Umbilical cord (tissue), 2 donors: ENCODE results near the gene TMED7. TPM values are rescaled to one million over a fixed set of nuclear protein-coding genes. Genes with fewer than 3 reads are reported as not detected.
"Not testable (repeated sequence)": the region's sequence is repeated elsewhere in the genome, so short reads cannot be mapped to it uniquely, and the experiment has no call there.

Experiments used
- DNase-seq: peaks from one replicate; pipeline ENCODE4 v3.0.0-alpha.2; 2015; ENCODE audit warnings: low spot score
- total RNA-seq: library from RNA; depleted of rRNA; stranded (reverse); fragments of >200 nt; gene quantifications from one replicate; pipeline ENCODE4 v1.2.3, GENCODE V29; 2014; ENCODE audit warnings: low replicate concordance; ENCODE audit not compliant: insufficient read depth

The TMED7 gene
- 103 TPM for total RNA-seq

GRCh38 chr5:115625579-115626444 lies at the start of gene TMED7:
TSS of gene TMED7 (minus strand) at chr5:115626036. CDS start at chr5:115625792, 244 bp downstream.
- DNase-seq = peak; percentile 99

- not testable (repeated sequence) for DNase-seq
Measured at GRCh38 chr5:115674782-115675181, 48.9 kb upstream of the TMED7 start.

- DNase-seq = no peak
Measured at GRCh38 chr5:115673596-115673995, 47.8 kb upstream of the TMED7 start.

- DNase-seq = no peak
Measured at GRCh38 chr5:115671939-115672338, 46.1 kb upstream of the TMED7 start.

GRCh38 chr5:115666023-115666422 lies 40.2 kb upstream of the TMED7 start:
- DNase-seq = no peak

- DNase-seq = no peak
Measured at GRCh38 chr5:115661563-115661962, 35.7 kb upstream of the TMED7 start.

GRCh38 chr5:115661101-115661500 lies 35.3 kb upstream of the TMED7 start:
- DNase-seq = peak; percentile 63

- DNase-seq = no peak
Measured at GRCh38 chr5:115657881-115658233, 32.0 kb upstream of the TMED7 start.

- no peak for DNase-seq
Measured at GRCh38 chr5:115657125-115657880, 31.5 kb upstream of the TMED7 start.

GRCh38 chr5:115656404-115656803 lies 30.6 kb upstream of the TMED7 start:
- DNase-seq = no peak

- no peak for DNase-seq
Measured at GRCh38 chr5:115655994-115656393, 30.2 kb upstream of the TMED7 start.

- no peak for DNase-seq
Measured at GRCh38 chr5:115649541-115649940, 23.7 kb upstream of the TMED7 start.

GRCh38 chr5:115648056-115648455 lies 22.2 kb upstream of the TMED7 start:
- DNase-seq = no peak

- not testable (repeated sequence) for DNase-seq
Measured at GRCh38 chr5:115645386-115645785, 19.6 kb upstream of the TMED7 start.

GRCh38 chr5:115644046-115644445 lies 18.2 kb upstream of the TMED7 start:
- no peak for DNase-seq

GRCh38 chr5:115641948-115642347 lies 16.1 kb upstream of the TMED7 start:
- no peak for DNase-seq

GRCh38 chr5:115640274-115640673 lies 14.4 kb upstream of the TMED7 start:
- DNase-seq = no peak

GRCh38 chr5:115639377-115639776 lies 13.5 kb upstream of the TMED7 start:
- no peak for DNase-seq

- DNase-seq = no peak
Measured at GRCh38 chr5:115637507-115637906, 11.7 kb upstream of the TMED7 start.

- no peak for DNase-seq
Measured at GRCh38 chr5:115636008-115636407, 10.2 kb upstream of the TMED7 start.

GRCh38 chr5:115634343-115635132 lies 8.7 kb upstream of the TMED7 start:
- peak; percentile 88 for DNase-seq

- no peak for DNase-seq
Measured at GRCh38 chr5:115629903-115630302, 4.1 kb upstream of the TMED7 start.
